ENCODE data around the gene PRKG1. TPM values are rescaled to one million over a fixed set of nuclear protein-coding genes. Genes with fewer than 3 reads are reported as not detected.

PRKG1 gene
- total RNA-seq, 6 experiments from 2014 or later: 1.1 to 2.0 (median 1.3) TPM

- Histone ChIP-seq H3K36me3 (no peaks in the 10 kb centered on the region), H3K4me1 (no peaks in the 10 kb centered on the region), H3K27ac (no peak overlapping the region), H3K27me3 (peaks cover 0 to 1% of the 10 kb centered on the region in 2 donors), H3K4me3 (no peak overlapping the region), H3K9me3 (no peaks in the 10 kb centered on the region)
- intact Hi-C loops (cut with DNase I): no loop called here
- WGBS (ENCODE audit: insufficient coverage, low coverage, low lambda C conversion rate, missing lambda C conversion rate): 39% methylated on average over 2 of the region's 2 CpGs
- no peak for DNase-seq
- no peak for ATAC-seq
- no peak for TF ChIP-seq POLR2A (IDR thresholded peaks at IDR 0.05)
Measured at GRCh38 chr10:51521605-51522004, 447.3 kb downstream of the PRKG1 start.

DNA sequence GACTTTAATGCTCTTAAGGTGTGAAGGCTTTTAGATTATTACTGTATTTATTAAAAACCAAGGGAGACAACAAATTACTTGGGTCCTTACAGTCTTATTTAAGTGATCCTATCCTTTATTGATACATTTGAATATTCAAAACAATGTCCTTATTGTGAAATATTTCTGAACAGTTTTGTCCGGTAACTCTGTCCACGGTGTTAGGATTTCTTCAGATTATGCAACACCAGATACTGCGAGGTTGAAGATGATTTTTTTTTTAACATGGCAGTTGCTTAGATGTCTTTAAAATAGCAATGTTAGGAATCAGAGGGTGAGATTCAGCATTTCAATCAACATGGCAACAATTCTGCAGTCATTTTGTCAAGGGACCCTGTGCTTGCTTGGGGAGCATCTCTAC lies 448.6 kb downstream of the PRKG1 start:
- H3K27me3 ChIP-seq: peaks cover 0 to 3% of the 10 kb centered on the region in 2 donors
- 45% methylated on average over 3 of the region's 3 CpGs for WGBS (ENCODE audit: insufficient coverage, low coverage, low lambda C conversion rate, missing lambda C conversion rate)

GRCh38 chr10:51523440-51523839 lies 449.2 kb downstream of the PRKG1 start:
- H3K36me3 ChIP-seq: no peaks in the 10 kb centered on the region
- TF ChIP-seq, protein P1, sequence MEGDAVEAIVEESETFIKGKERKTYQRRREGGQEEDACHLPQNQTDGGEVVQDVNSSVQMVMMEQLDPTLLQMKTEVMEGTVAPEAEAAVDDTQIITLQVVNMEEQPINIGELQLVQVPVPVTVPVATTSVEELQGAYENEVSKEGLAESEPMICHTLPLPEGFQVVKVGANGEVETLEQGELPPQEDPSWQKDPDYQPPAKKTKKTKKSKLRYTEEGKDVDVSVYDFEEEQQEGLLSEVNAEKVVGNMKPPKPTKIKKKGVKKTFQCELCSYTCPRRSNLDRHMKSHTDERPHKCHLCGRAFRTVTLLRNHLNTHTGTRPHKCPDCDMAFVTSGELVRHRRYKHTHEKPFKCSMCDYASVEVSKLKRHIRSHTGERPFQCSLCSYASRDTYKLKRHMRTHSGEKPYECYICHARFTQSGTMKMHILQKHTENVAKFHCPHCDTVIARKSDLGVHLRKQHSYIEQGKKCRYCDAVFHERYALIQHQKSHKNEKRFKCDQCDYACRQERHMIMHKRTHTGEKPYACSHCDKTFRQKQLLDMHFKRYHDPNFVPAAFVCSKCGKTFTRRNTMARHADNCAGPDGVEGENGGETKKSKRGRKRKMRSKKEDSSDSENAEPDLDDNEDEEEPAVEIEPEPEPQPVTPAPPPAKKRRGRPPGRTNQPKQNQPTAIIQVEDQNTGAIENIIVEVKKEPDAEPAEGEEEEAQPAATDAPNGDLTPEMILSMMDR (IDR thresholded peaks at IDR 0.05): no peak
- no peak for TF ChIP-seq POLR2A (IDR thresholded peaks at IDR 0.05)
- ATAC-seq (no peak), DNase-seq (no peak)
- H3K4me3 ChIP-seq: no peak overlapping the region
- H3K27me3 ChIP-seq: peaks cover 0 to 3% of the 10 kb centered on the region in 2 donors
- intact Hi-C loops (cut with DNase I): no loop called here
- no peak overlapping the region for H3K27ac ChIP-seq
- no peaks in the 10 kb centered on the region for H3K9me3 ChIP-seq
- H3K4me1 ChIP-seq: no peaks in the 10 kb centered on the region

More for the DNA sequence above, 448.6 kb downstream of the PRKG1 start:
- intact Hi-C loops (cut with DNase I): no loop called here
- H3K9me3 ChIP-seq: no peaks in the 10 kb centered on the region
- ATAC-seq: no peak
- no peak for DNase-seq
- H3K36me3 ChIP-seq: no peaks in the 10 kb centered on the region
- H3K4me1 ChIP-seq: no peaks in the 10 kb centered on the region
- H3K4me3 ChIP-seq: no peak overlapping the region
- H3K27ac ChIP-seq: no peak overlapping the region
- TF ChIP-seq, protein P1 (IDR thresholded peaks at IDR 0.05): no peak

GRCh38 chr10:51524041-51524440 lies 449.8 kb downstream of the PRKG1 start:
- DNase-seq (no peak), ATAC-seq (no peak)
- 28% methylated on average over 1 of the region's 1 CpG for WGBS (ENCODE audit: insufficient coverage, low coverage, low lambda C conversion rate, missing lambda C conversion rate)
- Histone ChIP-seq H3K36me3 (no peaks in the 10 kb centered on the region), H3K4me1 (no peaks in the 10 kb centered on the region), H3K9me3 (no peaks in the 10 kb centered on the region), H3K27ac (no peak overlapping the region), H3K27me3 (peaks cover 0 to 3% of the 10 kb centered on the region in 2 donors), H3K4me3 (no peak overlapping the region)
- intact Hi-C loops (cut with DNase I): no loop called here
- TF ChIP-seq, protein P1 (IDR thresholded peaks at IDR 0.05): no peak
- no peak for TF ChIP-seq POLR2A (IDR thresholded peaks at IDR 0.05)

DNA sequence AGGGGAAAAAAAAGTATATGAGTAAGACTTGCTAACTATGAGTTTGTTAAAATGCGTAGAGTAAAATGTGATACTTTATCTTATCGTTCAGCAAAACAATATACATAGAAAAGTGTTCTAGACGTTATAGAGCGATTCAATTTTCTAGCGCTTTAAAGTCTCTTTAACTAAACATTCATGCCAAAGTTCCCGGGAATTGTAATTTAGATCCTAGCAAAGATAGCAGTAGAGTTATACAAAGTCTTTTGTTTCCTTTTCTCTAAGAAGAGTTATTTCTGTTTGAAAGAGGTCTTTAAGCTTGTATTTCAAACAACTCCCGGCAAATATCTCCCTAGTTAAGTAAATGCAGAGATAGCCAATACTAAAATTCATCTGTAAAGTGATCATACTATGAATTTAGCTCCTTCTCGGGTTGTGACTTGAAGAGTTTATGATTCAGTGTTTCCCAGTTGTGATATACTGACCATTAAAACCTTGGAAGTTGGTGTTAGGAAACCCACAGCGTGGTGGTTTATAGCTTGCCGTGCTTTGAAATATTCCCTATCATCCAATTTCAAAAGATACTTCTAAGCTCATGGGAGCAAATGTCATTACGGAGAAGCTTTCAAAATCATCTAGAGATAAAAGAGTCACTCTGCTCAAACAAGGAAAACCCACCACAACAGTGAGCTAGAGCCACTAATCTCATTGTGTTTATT lies 453.4 kb downstream of the PRKG1 start:
- Histone ChIP-seq H3K27me3 (peaks cover 0 to 3% of the 10 kb centered on the region in 2 donors), H3K4me3 (no peak overlapping the region), H3K27ac (no peak overlapping the region), H3K4me1 (no peaks in the 10 kb centered on the region), H3K9me3 (no peaks in the 10 kb centered on the region), H3K36me3 (no peaks in the 10 kb centered on the region)
- DNase-seq (no peak), ATAC-seq (no peak)
- WGBS (ENCODE audit: insufficient coverage, low coverage, low lambda C conversion rate, missing lambda C conversion rate): 17% methylated on average over 11 of the region's 11 CpGs
- intact Hi-C loops (cut with DNase I): no loop called here
- TF ChIP-seq, protein P1 (IDR thresholded peaks at IDR 0.05): no peak
- no peak for TF ChIP-seq POLR2A (IDR thresholded peaks at IDR 0.05)
